NCI-H1694 treated with DMSO at 0.1 percent for 48 hours (cell line): ENCODE results near the gene ADAMTS10.
"Not testable (repeated sequence)": the region's sequence is repeated elsewhere in the genome, so short reads cannot be mapped to it uniquely, and the experiment has no call there.

Experiments used
- DNase-seq: peaks from one replicate; lab custom pipeline; 2025; lab: John Stamatoyannopoulos, UW

ADAMTS10 gene

GRCh38 chr19:8610041-8610935 lies at the start of gene ADAMTS10:
ADAMTS10 (minus strand) TSS chr19:8610715; CDS start chr19:8605710, 5,005 bp downstream.
- DNase-seq: no peak

GRCh38 chr19:8659905-8660304 lies 49.4 kb upstream of the ADAMTS10 start:
- no peak for DNase-seq

- DNase-seq: no peak
These were observed 47.4 kb upstream of the ADAMTS10 start for GRCh38 chr19:8657869-8658268.

- DNase-seq: no peak
These were observed 44.8 kb upstream of the ADAMTS10 start for GRCh38 chr19:8655340-8655709.

GRCh38 chr19:8654591-8655339 lies 44.2 kb upstream of the ADAMTS10 start:
- DNase-seq: no peak

GRCh38 chr19:8648240-8648639 lies 37.7 kb upstream of the ADAMTS10 start:
- DNase-seq: no peak

GRCh38 chr19:8643860-8644653 lies 33.5 kb upstream of the ADAMTS10 start:
- DNase-seq: no peak

- no peak for DNase-seq
These were observed 32.0 kb upstream of the ADAMTS10 start for GRCh38 chr19:8642561-8642960.

- DNase-seq: peak; percentile 14
These were observed 31.5 kb upstream of the ADAMTS10 start for GRCh38 chr19:8641908-8642547.

GRCh38 chr19:8641221-8641907 lies 30.8 kb upstream of the ADAMTS10 start:
- no peak for DNase-seq

- DNase-seq: peak; percentile 6
These were observed 30.0 kb upstream of the ADAMTS10 start for GRCh38 chr19:8640402-8641004.

- DNase-seq: no peak
These were observed 29.4 kb upstream of the ADAMTS10 start for GRCh38 chr19:8639821-8640401.

GRCh38 chr19:8638078-8638619 lies 27.6 kb upstream of the ADAMTS10 start:
- no peak for DNase-seq

- DNase-seq: not testable (repeated sequence)
These were observed 26.6 kb upstream of the ADAMTS10 start for GRCh38 chr19:8637070-8637469.

- DNase-seq: no peak
These were observed 24.9 kb upstream of the ADAMTS10 start for GRCh38 chr19:8635422-8635821.

GRCh38 chr19:8631425-8631819 lies 20.9 kb upstream of the ADAMTS10 start:
- DNase-seq: no peak

- no peak for DNase-seq
These were observed 20.4 kb upstream of the ADAMTS10 start for GRCh38 chr19:8630796-8631424.

- DNase-seq: no peak
These were observed 19.6 kb upstream of the ADAMTS10 start, which contains the start of gene NFILZ for GRCh38 chr19:8629996-8630683. NFILZ (plus strand) TSS chr19:8630633; CDS start chr19:8676766, 46,133 bp downstream.

GRCh38 chr19:8629184-8629583 lies 18.7 kb upstream of the ADAMTS10 start:
- no peak for DNase-seq
